Endodermal cell (in vitro differentiated cells): ENCODE measurements around the gene C1orf141. TPM values are rescaled to one million over a fixed set of nuclear protein-coding genes. Genes with fewer than 3 reads are reported as not detected.

Experiments
- DNase-seq: peaks from one replicate; pipeline ENCODE4 v3.0.0-alpha.2; 2017
- H3K27ac ChIP-seq: 2 replicates; pipeline ENCODE4 v1.5.1; 2013; ENCODE audit warnings: mild to moderate bottlenecking, low read depth, low read length, moderate library complexity
- H3K27me3 ChIP-seq: 2 replicates; pipeline ENCODE4 v1.6.1; 2013; ENCODE audit warnings: mild to moderate bottlenecking, low read length, moderate library complexity; ENCODE audit not compliant: insufficient read depth, control insufficient read depth, poor library complexity, severe bottlenecking
- H3K36me3 ChIP-seq: 2 replicates; pipeline ENCODE4 v1.7.0; 2013; ENCODE audit warnings: mild to moderate bottlenecking, low read length, moderate library complexity; ENCODE audit not compliant: control insufficient read depth, insufficient read depth
- H3K4me1 ChIP-seq: one replicate; pipeline ENCODE4 v1.7.0; 2013; ENCODE audit warnings: low read length; ENCODE audit not compliant: control insufficient read depth, insufficient read depth
- H3K4me3 ChIP-seq: 2 replicates; pipeline ENCODE4 v1.5.1; 2013; ENCODE audit warnings: mild to moderate bottlenecking, low read length, moderate library complexity
- H3K9ac ChIP-seq: 2 replicates; pipeline ENCODE4 v1.6.1; 2013; ENCODE audit warnings: mild to moderate bottlenecking, low read length, moderate library complexity; ENCODE audit not compliant: poor library complexity, severe bottlenecking; ENCODE audit errors: extremely low read depth
- H3K9me3 ChIP-seq: 2 replicates; pipeline ENCODE4 v1.6.1; 2013; ENCODE audit warnings: mild to moderate bottlenecking, low read length, moderate library complexity; ENCODE audit not compliant: control insufficient read depth
- H3K27ac Mint-ChIP-seq: 2 replicates; pipeline ENCODE4 v1.8.0; 2020; ENCODE audit warnings: mixed read lengths
- H3K27me3 Mint-ChIP-seq: 2 replicates; pipeline ENCODE4 v1.8.0; 2021; ENCODE audit warnings: mild to moderate bottlenecking, mixed read lengths; ENCODE audit not compliant: insufficient read depth
- H3K36me3 Mint-ChIP-seq: 2 replicates; pipeline ENCODE4 v1.8.0; 2020; ENCODE audit warnings: low read depth, mixed read lengths
- H3K4me1 Mint-ChIP-seq: 2 replicates; pipeline ENCODE4 v1.8.0; 2020; ENCODE audit warnings: mixed read lengths
- H3K4me3 Mint-ChIP-seq: 2 replicates; pipeline ENCODE4 v1.8.0; 2020; ENCODE audit warnings: mild to moderate bottlenecking, moderate library complexity, mixed read lengths
- H3K9me3 Mint-ChIP-seq: 2 replicates; pipeline ENCODE4 v1.8.0; 2020; ENCODE audit warnings: mild to moderate bottlenecking, mixed read lengths
- CTCF ChIP-seq: fragments of 200-600 bp; sonication (generic); conservative IDR thresholded peaks from 2 replicates; pipeline ENCODE4 v1.5.0; 2021; ENCODE audit warnings: antibody characterized with exemption, mild to moderate bottlenecking
- WGBS, 2 experiments: methylation state at CpG; one replicate each; pipeline versions ENCODE4 v1.1.5 to v1.1.7; 2013; ENCODE audit warnings: missing lambda C conversion rate in 2 of 2, mixed read lengths in 1 of 2; ENCODE audit not compliant: insufficient coverage in 1 of 2, insufficient read length in 1 of 2; 5-methylcytosine and 5-hydroxymethylcytosine counted together
- total RNA-seq, 2 donors: library from RNA; stranded (reverse); fragmentation: NEBNext Ultra II Directional in 1 of 2; extraction: Animal tissue kit (Norgen Biotek cat#: 25700) in 1 of 2; gene quantifications; 2 replicates in 1 of 2; 3 replicates in 1 of 2; pipeline ENCODE4 v1.2.1, GENCODE V29; 2021

C1orf141 gene
- total RNA-seq, 2 donors from 2014 or later, result not detected

- 92 to 93% methylated on average over 3 of the region's 3 CpGs for WGBS, 2 experiments
- H3K27ac Mint-ChIP-seq, result no peak overlapping the region
- no peak for TF ChIP-seq CTCF
These were observed 11.8 kb upstream of the C1orf141 start for GRCh38 chr1:67146539-67146938.

GRCh38 chr1:67146101-67146500 lies 11.3 kb upstream of the C1orf141 start:
- no peaks in the 10 kb centered on the region for H3K4me1 ChIP-seq
- WGBS, 2 experiments, result 90 to 96% methylated on average over 3 of the region's 3 CpGs
- peaks cover 3% of the 10 kb centered on the region for H3K27me3 ChIP-seq
- no peak for TF ChIP-seq CTCF
- no peaks in the 10 kb centered on the region for H3K9me3 ChIP-seq
- no peak overlapping the region for H3K9ac ChIP-seq
- Mint-ChIP-seq H3K36me3 (no peaks in the 10 kb centered on the region), H3K27ac (no peak overlapping the region), H3K9me3 (no peaks in the 10 kb centered on the region), H3K27me3 (peaks cover 16% of the 10 kb centered on the region), H3K4me3 (no peak overlapping the region), H3K4me1 (peaks cover 2% of the 10 kb centered on the region)
- no peaks in the 10 kb centered on the region for H3K36me3 ChIP-seq
- no peak overlapping the region for H3K27ac ChIP-seq
- DNase-seq, result no peak
- H3K4me3 ChIP-seq, result no peak overlapping the region

More at GRCh38 chr1:67146539-67146938, 11.8 kb upstream of the C1orf141 start:
- Mint-ChIP-seq H3K4me1 (peaks cover 2% of the 10 kb centered on the region), H3K36me3 (no peaks in the 10 kb centered on the region), H3K9me3 (no peaks in the 10 kb centered on the region), H3K4me3 (no peak overlapping the region), H3K27me3 (peaks cover 19% of the 10 kb centered on the region)
- DNase-seq, result no peak
- H3K27ac ChIP-seq, result no peak overlapping the region
- no peaks in the 10 kb centered on the region for H3K4me1 ChIP-seq
- H3K4me3 ChIP-seq, result no peak overlapping the region
- H3K9ac ChIP-seq, result no peak overlapping the region
- peaks cover 4% of the 10 kb centered on the region for H3K27me3 ChIP-seq
- no peaks in the 10 kb centered on the region for H3K36me3 ChIP-seq
- no peaks in the 10 kb centered on the region for H3K9me3 ChIP-seq

- Histone ChIP-seq H3K27ac (no peak overlapping the region), H3K9ac (no peak overlapping the region), H3K36me3 (no peaks in the 10 kb centered on the region), H3K27me3 (peaks cover 5% of the 10 kb centered on the region), H3K9me3 (no peaks in the 10 kb centered on the region), H3K4me3 (no peak overlapping the region), H3K4me1 (no peaks in the 10 kb centered on the region)
- Mint-ChIP-seq H3K9me3 (no peaks in the 10 kb centered on the region), H3K27ac (no peak overlapping the region), H3K36me3 (no peaks in the 10 kb centered on the region), H3K4me1 (peaks cover 2% of the 10 kb centered on the region), H3K4me3 (no peak overlapping the region), H3K27me3 (peaks cover 11% of the 10 kb centered on the region)
- no peak for DNase-seq
- TF ChIP-seq CTCF, result peak; percentile 64
- WGBS, 2 experiments, result 80% methylated on average over 2 of the region's 2 CpGs; no CpG with 5 or more reads in 1 of the 2 experiments
These were observed 9.9 kb upstream of the C1orf141 start for GRCh38 chr1:67144696-67145095.
